K562 (cell line): Measurements from ENCODE around the gene C19orf85. TPM values are rescaled to one million over a fixed set of nuclear protein-coding genes. Genes with fewer than 3 reads are reported as not detected.

Experiments
- CBX2 ChIP-seq: fragments of 200-600 bp; sonication (generic); IDR thresholded peaks from one replicate; pipeline ENCODE4 v1.6.1; 2012; ENCODE audit warnings: mild to moderate bottlenecking, low read length, inconsistent platforms; ENCODE audit not compliant: insufficient read depth, poor library complexity, severe bottlenecking
- NFIC ChIP-seq: fragments of 450-650 bp; IDR thresholded peaks from 2 replicates; pipeline ENCODE4 v1.6.1; 2017; ENCODE audit warnings: mild to moderate bottlenecking, inconsistent platforms
- NFXL1 ChIP-seq: fragments of 450-650 bp; formaldehyde crosslinking; IDR thresholded peaks from 2 replicates; pipeline ENCODE4 v1.4.0; 2021; ENCODE audit warnings: mild to moderate bottlenecking
- NR2C1 ChIP-seq, 2 experiments: fragments of 450-650 bp; IDR thresholded peaks; 2 replicates each; pipeline ENCODE4 v1.6.1; 2017; ENCODE audit warnings: mild to moderate bottlenecking in 2 of 2, antibody characterized with exemption in 1 of 2, inconsistent platforms in 1 of 2, missing compliant biosample characterization in 1 of 2, missing genetic modification characterization in 1 of 2
- PHTF2 ChIP-seq: fragments of 250-450 bp; sonication (Bioruptor Pico); IDR thresholded peaks from 2 replicates; pipeline ENCODE4 v1.5.0; 2021; ENCODE audit warnings: mild to moderate bottlenecking
- POLR2G ChIP-seq: fragments of 200-400 bp; formaldehyde crosslinking; IDR thresholded peaks from 2 replicates; pipeline ENCODE4 v1.6.1; 2017; ENCODE audit warnings: low read depth, mild to moderate bottlenecking, antibody characterized with exemption, low read length, moderate library complexity
- PTRF ChIP-seq: fragments of 450-650 bp; IDR thresholded peaks from 2 replicates; pipeline ENCODE4 v1.6.1; 2016; ENCODE audit warnings: mild to moderate bottlenecking, missing genetic modification characterization, missing compliant biosample characterization
- RBM25 ChIP-seq: fragments of 200-400 bp; formaldehyde crosslinking; IDR thresholded peaks from 2 replicates; pipeline ENCODE4 v1.6.1; 2018; ENCODE audit warnings: low read length, low read depth, moderate library complexity; ENCODE audit not compliant: severe bottlenecking
- RFX7 ChIP-seq: fragments of 250-450 bp; sonication (Bioruptor Pico); IDR thresholded peaks from 2 replicates; pipeline ENCODE4 v1.5.1; 2021; ENCODE audit warnings: mild to moderate bottlenecking
- SMARCC2 ChIP-seq: fragments of 450-650 bp; IDR thresholded peaks from 2 replicates; pipeline ENCODE4 v1.6.1; 2017; ENCODE audit warnings: antibody characterized with exemption, moderate library complexity, mild to moderate bottlenecking, low read depth
- SP1 ChIP-seq: sonication (generic); formaldehyde crosslinking; IDR thresholded peaks from 2 replicates; pipeline ENCODE4 v1.8.1; 2022; ENCODE audit warnings: mild to moderate bottlenecking, missing genetic modification reagents
- TEAD4 ChIP-seq, 2 experiments: sonication (generic) in 1 of 2; formaldehyde crosslinking in 1 of 2; IDR thresholded peaks; 2 replicates each; pipeline versions ENCODE4 v1.6.1 to v1.8.0; 2012 to 2022; ENCODE audit warnings: borderline replicate concordance in 1 of 2, inconsistent platforms in 1 of 2, low read length in 1 of 2, mild to moderate bottlenecking in 1 of 2, missing genetic modification reagents in 1 of 2
- ZNF217 ChIP-seq: sonication (generic); formaldehyde crosslinking; IDR thresholded peaks from 2 replicates; pipeline ENCODE4 v1.8.0; 2022; ENCODE audit warnings: mild to moderate bottlenecking, missing genetic modification reagents
- ZNF24 ChIP-seq: fragments of 450-650 bp; IDR thresholded peaks from 2 replicates; pipeline ENCODE4 v1.6.1; 2016
- polyA plus RNA-seq, 8 experiments: library from polyadenylated mRNA; depleted of rRNA in 4 of 8; stranded (reverse) in 5 of 8; unstranded in 3 of 8; fragments of >200 nt; fragmentation: Nextera tagmentation in 2 of 8; fragmentation: Illumina TruSeq in 1 of 8; extraction: Ambion mirVana in 2 of 8; extraction: Trizol in 1 of 8; gene quantifications; 2 replicates each; pipeline versions ENCODE4 v1.2.1 to v1.2.3, GENCODE V29; 2011 to 2014; ENCODE audit warnings: inconsistent platforms in 1 of 8, missing spikeins in 1 of 8
- total RNA-seq, 7 experiments: library from RNA; depleted of rRNA in 6 of 7; stranded (reverse); fragments of >200 nt in 6 of 7; fragmentation: Illumina TruSeq in 2 of 7; extraction: Trizol in 2 of 7; gene quantifications; 2 replicates each; pipeline versions ENCODE4 v1.2.1 to v1.2.3, GENCODE V29; 2011 to 2021; ENCODE audit warnings: low replicate concordance in 1 of 7
- TF ChIP-seq, protein P1 (sequence below): fragments of 250-450 bp; sonication (Bioruptor Pico); IDR thresholded peaks from 2 replicates; pipeline ENCODE4 v1.8.0; 2022; ENCODE audit warnings: moderate library complexity, mild to moderate bottlenecking, inconsistent platforms
- TF ChIP-seq, protein P2 (sequence below): fragments of 450-650 bp; IDR thresholded peaks from 2 replicates; pipeline ENCODE4 v1.6.1; 2014; ENCODE audit warnings: low read depth, mild to moderate bottlenecking, moderate library complexity, borderline replicate concordance
- TF ChIP-seq, protein P3 (sequence below): fragments of 450-650 bp; formaldehyde crosslinking; IDR thresholded peaks from 2 replicates; pipeline ENCODE4 v1.4.0; 2020; ENCODE audit warnings: mild to moderate bottlenecking, moderate library complexity
- TF ChIP-seq, protein P4 (sequence below): fragments of 450-650 bp; IDR thresholded peaks from 2 replicates; pipeline ENCODE4 v1.6.1; 2018; ENCODE audit warnings: mild to moderate bottlenecking, low read depth; ENCODE audit not compliant: partially characterized antibody
- TF ChIP-seq, protein P5 (sequence below), 2 experiments: fragments of 450-650 bp; IDR thresholded peaks; 2 replicates each; pipeline ENCODE4 v1.6.1; 2016

Gene C19orf85
- total and polyA plus RNA-seq, 9 of the 15 experiments (the other 6 are each of a cell fraction or from before 2014, with no cell fraction given): not detected

DNA sequence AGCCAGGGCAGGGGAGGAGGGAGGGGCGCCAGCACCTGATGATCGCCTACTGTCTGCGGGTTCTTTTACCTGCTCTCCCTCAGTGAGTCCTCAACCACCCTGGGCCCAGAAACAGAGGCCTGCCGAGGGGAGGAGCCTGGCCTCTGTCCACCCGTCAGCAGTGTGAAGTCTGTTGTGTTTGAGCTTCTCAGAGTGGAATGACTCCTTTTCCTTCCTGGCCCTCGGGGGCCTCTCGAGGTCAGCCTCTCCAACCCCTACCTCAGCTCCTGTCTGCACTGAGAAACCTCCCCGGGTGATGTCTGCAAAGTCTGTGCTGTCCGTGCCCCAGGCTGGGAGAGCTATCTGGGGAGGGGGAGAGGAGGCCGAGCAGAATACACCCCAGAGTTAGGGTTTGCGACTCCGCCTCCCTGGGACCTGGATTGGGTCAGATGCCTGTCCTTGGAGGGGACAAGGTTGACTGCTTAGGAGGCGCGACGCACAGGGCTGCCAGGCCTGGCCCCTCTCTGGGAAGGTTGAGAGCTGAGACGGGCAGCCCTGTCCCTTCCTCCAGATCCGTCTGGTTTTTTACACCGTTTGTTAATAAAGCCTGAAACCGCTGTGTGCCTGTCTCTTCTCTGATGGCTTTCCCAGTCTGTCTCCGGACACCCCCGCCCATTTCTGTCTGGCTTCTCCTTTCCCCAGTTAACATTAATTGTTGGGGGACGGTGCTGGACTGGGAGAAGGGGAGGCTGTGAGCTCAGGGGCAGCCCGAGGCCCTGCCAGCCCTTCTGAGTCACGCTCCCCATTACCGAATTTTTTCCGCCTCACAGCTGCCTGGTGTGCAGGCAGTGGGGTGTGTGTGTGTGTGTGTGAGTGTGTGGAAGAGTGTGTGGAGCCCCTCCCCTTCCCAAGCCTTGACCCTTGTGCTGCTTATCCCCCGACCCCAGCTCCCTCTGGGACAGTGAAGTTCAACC lies 22.7 kb upstream of the C19orf85 start (continued):
- TF ChIP-seq TEAD4 (IDR thresholded peaks at IDR 0.05; ENCODE audit: low read length) (no peak), TEAD4 (CRISPR knock-in tag; IDR thresholded peaks at IDR 0.05; ENCODE audit: borderline replicate concordance) (no peak), SMARCC2 (peak; percentile 33; the same call in 1 of the 2 replicates), NFIC (no peak), NR2C1 (IDR thresholded peaks at IDR 0.05) (no peak), NR2C1 (tag; IDR thresholded peaks at IDR 0.05) (no peak), RBM25 (no peak), ZNF24 (no peak), CBX2 (no peak), RFX7 (CRISPR knock-in tag) (no peak), NFXL1 (CRISPR knock-in tag) (no peak), PHTF2 (CRISPR knock-in tag) (no peak), SP1 (CRISPR knock-in tag) (peak; percentile 64; the same call in 1 of the 2 replicates), PTRF (tag) (no peak), POLR2G (no peak), ZNF217 (CRISPR knock-in tag) (no peak)
- TF ChIP-seq, protein P1, sequence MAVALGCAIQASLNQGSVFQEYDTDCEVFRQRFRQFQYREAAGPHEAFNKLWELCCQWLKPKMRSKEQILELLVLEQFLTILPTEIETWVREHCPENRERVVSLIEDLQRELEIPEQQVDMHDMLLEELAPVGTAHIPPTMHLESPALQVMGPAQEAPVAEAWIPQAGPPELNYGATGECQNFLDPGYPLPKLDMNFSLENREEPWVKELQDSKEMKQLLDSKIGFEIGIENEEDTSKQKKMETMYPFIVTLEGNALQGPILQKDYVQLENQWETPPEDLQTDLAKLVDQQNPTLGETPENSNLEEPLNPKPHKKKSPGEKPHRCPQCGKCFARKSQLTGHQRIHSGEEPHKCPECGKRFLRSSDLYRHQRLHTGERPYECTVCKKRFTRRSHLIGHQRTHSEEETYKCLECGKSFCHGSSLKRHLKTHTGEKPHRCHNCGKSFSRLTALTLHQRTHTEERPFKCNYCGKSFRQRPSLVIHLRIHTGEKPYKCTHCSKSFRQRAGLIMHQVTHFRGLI (CRISPR knock-in tag): no peak
- TF ChIP-seq, protein P2, sequence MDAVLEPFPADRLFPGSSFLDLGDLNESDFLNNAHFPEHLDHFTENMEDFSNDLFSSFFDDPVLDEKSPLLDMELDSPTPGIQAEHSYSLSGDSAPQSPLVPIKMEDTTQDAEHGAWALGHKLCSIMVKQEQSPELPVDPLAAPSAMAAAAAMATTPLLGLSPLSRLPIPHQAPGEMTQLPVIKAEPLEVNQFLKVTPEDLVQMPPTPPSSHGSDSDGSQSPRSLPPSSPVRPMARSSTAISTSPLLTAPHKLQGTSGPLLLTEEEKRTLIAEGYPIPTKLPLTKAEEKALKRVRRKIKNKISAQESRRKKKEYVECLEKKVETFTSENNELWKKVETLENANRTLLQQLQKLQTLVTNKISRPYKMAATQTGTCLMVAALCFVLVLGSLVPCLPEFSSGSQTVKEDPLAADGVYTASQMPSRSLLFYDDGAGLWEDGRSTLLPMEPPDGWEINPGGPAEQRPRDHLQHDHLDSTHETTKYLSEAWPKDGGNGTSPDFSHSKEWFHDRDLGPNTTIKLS: no peak
- TF ChIP-seq, protein P3, sequence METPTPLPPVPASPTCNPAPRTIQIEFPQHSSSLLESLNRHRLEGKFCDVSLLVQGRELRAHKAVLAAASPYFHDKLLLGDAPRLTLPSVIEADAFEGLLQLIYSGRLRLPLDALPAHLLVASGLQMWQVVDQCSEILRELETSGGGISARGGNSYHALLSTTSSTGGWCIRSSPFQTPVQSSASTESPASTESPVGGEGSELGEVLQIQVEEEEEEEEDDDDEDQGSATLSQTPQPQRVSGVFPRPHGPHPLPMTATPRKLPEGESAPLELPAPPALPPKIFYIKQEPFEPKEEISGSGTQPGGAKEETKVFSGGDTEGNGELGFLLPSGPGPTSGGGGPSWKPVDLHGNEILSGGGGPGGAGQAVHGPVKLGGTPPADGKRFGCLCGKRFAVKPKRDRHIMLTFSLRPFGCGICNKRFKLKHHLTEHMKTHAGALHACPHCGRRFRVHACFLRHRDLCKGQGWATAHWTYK: no peak
- TF ChIP-seq, protein P4, sequence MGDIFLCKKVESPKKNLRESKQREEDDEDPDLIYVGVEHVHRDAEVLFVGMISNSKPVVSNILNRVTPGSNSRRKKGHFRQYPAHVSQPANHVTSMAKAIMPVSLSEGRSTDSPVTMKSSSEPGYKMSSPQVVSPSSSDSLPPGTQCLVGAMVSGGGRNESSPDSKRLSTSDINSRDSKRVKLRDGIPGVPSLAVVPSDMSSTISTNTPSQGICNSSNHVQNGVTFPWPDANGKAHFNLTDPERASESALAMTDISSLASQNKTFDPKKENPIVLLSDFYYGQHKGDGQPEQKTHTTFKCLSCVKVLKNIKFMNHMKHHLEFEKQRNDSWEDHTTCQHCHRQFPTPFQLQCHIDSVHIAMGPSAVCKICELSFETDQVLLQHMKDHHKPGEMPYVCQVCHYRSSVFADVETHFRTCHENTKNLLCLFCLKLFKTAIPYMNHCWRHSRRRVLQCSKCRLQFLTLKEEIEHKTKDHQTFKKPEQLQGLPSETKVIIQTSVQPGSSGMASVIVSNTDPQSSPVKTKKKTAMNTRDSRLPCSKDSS: no peak
- TF ChIP-seq, protein P5, sequence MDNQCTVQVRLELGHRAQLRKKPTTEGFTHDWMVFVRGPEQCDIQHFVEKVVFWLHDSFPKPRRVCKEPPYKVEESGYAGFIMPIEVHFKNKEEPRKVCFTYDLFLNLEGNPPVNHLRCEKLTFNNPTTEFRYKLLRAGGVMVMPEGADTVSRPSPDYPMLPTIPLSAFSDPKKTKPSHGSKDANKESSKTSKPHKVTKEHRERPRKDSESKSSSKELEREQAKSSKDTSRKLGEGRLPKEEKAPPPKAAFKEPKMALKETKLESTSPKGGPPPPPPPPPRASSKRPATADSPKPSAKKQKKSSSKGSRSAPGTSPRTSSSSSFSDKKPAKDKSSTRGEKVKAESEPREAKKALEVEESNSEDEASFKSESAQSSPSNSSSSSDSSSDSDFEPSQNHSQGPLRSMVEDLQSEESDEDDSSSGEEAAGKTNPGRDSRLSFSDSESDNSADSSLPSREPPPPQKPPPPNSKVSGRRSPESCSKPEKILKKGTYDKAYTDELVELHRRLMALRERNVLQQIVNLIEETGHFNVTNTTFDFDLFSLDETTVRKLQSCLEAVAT (IDR thresholded peaks at IDR 0.05): no peak
